ENCODE measurements around the gene MAT2B.
A peak's percentile ranks its signal among the peaks of the same experiment; 100 is the strongest.

MAT2B gene

GRCh38 chr5:163505368-163506094, at the start of gene MAT2B:
MAT2B (plus strand) TSS chr5:163505619; CDS start chr5:163505687, 68 bp downstream.
- H3K9me3 ChIP-seq (ENCODE audit: control insufficient read depth in 2 of 2, low read length in 2 of 2): no peaks in the 10 kb centered on the region
- peak within 1 kb of the TSS; percentile 77 to 83 for H3K4me3 ChIP-seq (ENCODE audit: low read length in 2 of 2)
- H3K36me3 ChIP-seq (ENCODE audit: control insufficient read depth in 2 of 2, insufficient read depth in 2 of 2, low read length in 2 of 2): no peaks in the 10 kb centered on the region
- H3K9ac ChIP-seq (ENCODE audit: low read length in 2 of 2): peak within 1 kb of the TSS; percentile 69 to 93
- H3K27me3 ChIP-seq (ENCODE audit: control insufficient read depth in 1 of 2, insufficient read depth in 2 of 2, low read length in 2 of 2): no peaks in the 10 kb centered on the region
- H3K4me1 ChIP-seq (ENCODE audit: control insufficient read depth, insufficient read depth, low read length): peaks cover 21% of the 10 kb centered on the region
- H3K27ac ChIP-seq (ENCODE audit: low read length): peak within 1 kb of the TSS; percentile 87

GRCh38 chr5:163456029-163456589, 49.3 kb upstream of the MAT2B start:
- Histone ChIP-seq H3K4me1 (ENCODE audit: control insufficient read depth, insufficient read depth, low read length) (peaks cover 7% of the 10 kb centered on the region), H3K9ac (ENCODE audit: low read length in 2 of 2) (no peak overlapping the region), H3K9me3 (ENCODE audit: control insufficient read depth in 2 of 2, low read length in 2 of 2) (no peaks in the 10 kb centered on the region), H3K27ac (ENCODE audit: low read length) (no peak overlapping the region), H3K36me3 (ENCODE audit: control insufficient read depth in 2 of 2, insufficient read depth in 2 of 2, low read length in 2 of 2) (peaks cover 0 to 3% of the 10 kb centered on the region in 2 donors), H3K4me3 (ENCODE audit: low read length in 2 of 2) (no peak overlapping the region), H3K27me3 (ENCODE audit: control insufficient read depth in 1 of 2, insufficient read depth in 2 of 2, low read length in 2 of 2) (no peaks in the 10 kb centered on the region)

- Histone ChIP-seq H3K4me3 (ENCODE audit: low read length in 2 of 2) (no peak overlapping the region), H3K27me3 (ENCODE audit: control insufficient read depth in 1 of 2, insufficient read depth in 2 of 2, low read length in 2 of 2) (no peaks in the 10 kb centered on the region), H3K36me3 (ENCODE audit: control insufficient read depth in 2 of 2, insufficient read depth in 2 of 2, low read length in 2 of 2) (peaks cover 0 to 3% of the 10 kb centered on the region in 2 donors), H3K9ac (ENCODE audit: low read length in 2 of 2) (no peak overlapping the region), H3K9me3 (ENCODE audit: control insufficient read depth in 2 of 2, low read length in 2 of 2) (no peaks in the 10 kb centered on the region), H3K4me1 (ENCODE audit: control insufficient read depth, insufficient read depth, low read length) (peaks cover 7% of the 10 kb centered on the region), H3K27ac (ENCODE audit: low read length) (no peak overlapping the region)
Observed at GRCh38 chr5:163456840-163457239, 48.6 kb upstream of the MAT2B start.

GRCh38 chr5:163458778-163459385, 46.5 kb upstream of the MAT2B start:
- Histone ChIP-seq H3K9ac (ENCODE audit: low read length in 2 of 2) (peak overlapping the region; percentile 86 to 95), H3K36me3 (ENCODE audit: control insufficient read depth in 2 of 2, insufficient read depth in 2 of 2, low read length in 2 of 2) (no peaks in the 10 kb centered on the region), H3K4me3 (ENCODE audit: low read length in 2 of 2) (peak overlapping the region; percentile 89 to 97), H3K27me3 (ENCODE audit: control insufficient read depth in 1 of 2, insufficient read depth in 2 of 2, low read length in 2 of 2) (no peaks in the 10 kb centered on the region), H3K27ac (ENCODE audit: low read length) (peak overlapping the region; percentile 86), H3K4me1 (ENCODE audit: control insufficient read depth, insufficient read depth, low read length) (peaks cover 7% of the 10 kb centered on the region), H3K9me3 (ENCODE audit: control insufficient read depth in 2 of 2, low read length in 2 of 2) (no peaks in the 10 kb centered on the region)

DNA sequence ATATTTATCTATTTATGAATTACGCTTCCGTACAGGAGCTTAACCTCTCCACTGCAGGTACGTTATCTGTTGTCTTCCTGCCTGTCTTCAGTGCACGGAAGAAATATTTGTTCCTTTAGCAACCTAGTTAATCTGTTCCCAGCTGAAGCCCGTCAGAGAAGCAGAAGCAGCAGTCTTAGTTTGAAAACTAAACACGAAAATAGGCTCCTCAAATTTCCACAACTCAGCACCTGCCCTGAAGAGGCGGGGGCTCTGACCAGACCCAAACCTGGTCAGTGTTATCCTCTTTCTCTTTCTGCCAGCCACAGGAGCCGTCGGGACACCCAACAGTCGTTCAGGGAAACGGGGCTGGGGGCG, 46.0 kb upstream of the MAT2B start:
- no peaks in the 10 kb centered on the region for H3K9me3 ChIP-seq (ENCODE audit: control insufficient read depth in 2 of 2, low read length in 2 of 2)
- H3K27me3 ChIP-seq (ENCODE audit: control insufficient read depth in 1 of 2, insufficient read depth in 2 of 2, low read length in 2 of 2): no peaks in the 10 kb centered on the region
- H3K9ac ChIP-seq (ENCODE audit: low read length in 2 of 2): peak overlapping the region; percentile 86 to 95

DNA sequence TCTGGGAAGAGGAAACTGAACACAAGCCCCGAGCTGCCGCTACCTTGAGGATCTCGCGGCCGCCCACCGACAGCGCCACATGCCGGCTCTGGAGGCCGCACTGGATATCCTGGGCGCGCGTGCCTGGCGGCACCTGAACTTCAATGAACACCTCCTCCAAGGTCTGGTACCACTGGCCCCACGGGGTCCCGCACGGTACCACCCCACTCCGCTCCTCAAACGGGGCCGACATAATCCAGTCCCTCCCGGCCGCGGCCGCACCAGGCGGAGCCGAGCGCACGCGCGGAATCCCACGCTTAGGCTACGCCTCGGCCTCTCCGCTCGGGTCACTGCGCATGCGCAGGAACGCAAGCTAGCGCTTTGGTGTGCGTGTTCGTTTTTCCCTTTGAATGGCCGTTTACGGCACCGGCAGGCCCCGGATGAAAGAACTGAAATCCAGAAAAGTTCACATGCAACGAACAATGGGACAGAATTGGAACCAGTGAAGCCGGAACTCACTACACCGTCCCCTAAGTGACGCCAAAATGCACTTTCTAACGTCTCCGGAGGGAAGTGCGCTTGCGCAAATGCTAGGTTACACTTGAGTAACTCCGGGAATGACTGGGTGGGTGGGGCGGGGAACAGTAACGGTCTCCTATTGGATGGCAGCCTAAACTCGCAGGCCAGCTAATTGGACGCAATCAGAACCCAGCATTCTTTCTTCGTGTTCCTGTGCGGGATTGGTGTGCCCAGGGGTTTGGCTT, 45.4 kb upstream of the MAT2B start, which contains the start of gene NUDCD2:
Gene NUDCD2 (minus strand): TSS at position 284 of the 743 bp plus-strand sequence. CDS start 52 bp downstream, at position 232.
- peak within 1 kb of the TSS; percentile 89 to 97 for H3K4me3 ChIP-seq (ENCODE audit: low read length in 2 of 2)
- H3K27ac ChIP-seq (ENCODE audit: low read length): peak within 1 kb of the TSS; percentile 86
- H3K9ac ChIP-seq (ENCODE audit: low read length in 2 of 2): peak within 1 kb of the TSS; percentile 86 to 95
- H3K36me3 ChIP-seq (ENCODE audit: control insufficient read depth in 2 of 2, insufficient read depth in 2 of 2, low read length in 2 of 2): no peaks in the 10 kb centered on the region
- H3K27me3 ChIP-seq (ENCODE audit: control insufficient read depth in 1 of 2, insufficient read depth in 2 of 2, low read length in 2 of 2): no peaks in the 10 kb centered on the region
- peaks cover 7% of the 10 kb centered on the region for H3K4me1 ChIP-seq (ENCODE audit: control insufficient read depth, insufficient read depth, low read length)
- no peaks in the 10 kb centered on the region for H3K9me3 ChIP-seq (ENCODE audit: control insufficient read depth in 2 of 2, low read length in 2 of 2)

More for the DNA sequence above, 46.0 kb upstream of the MAT2B start:
- peak overlapping the region; percentile 86 for H3K27ac ChIP-seq (ENCODE audit: low read length)
- no peaks in the 10 kb centered on the region for H3K36me3 ChIP-seq (ENCODE audit: control insufficient read depth in 2 of 2, insufficient read depth in 2 of 2, low read length in 2 of 2)
- H3K4me3 ChIP-seq (ENCODE audit: low read length in 2 of 2): peak overlapping the region; percentile 89 to 97
- peaks cover 7% of the 10 kb centered on the region for H3K4me1 ChIP-seq (ENCODE audit: control insufficient read depth, insufficient read depth, low read length)

- peak within 1 kb of the TSS; percentile 86 for H3K27ac ChIP-seq (ENCODE audit: low read length)
- peaks cover 7% of the 10 kb centered on the region for H3K4me1 ChIP-seq (ENCODE audit: control insufficient read depth, insufficient read depth, low read length)
- H3K4me3 ChIP-seq (ENCODE audit: low read length in 2 of 2): peak within 1 kb of the TSS; percentile 89 to 97
- no peaks in the 10 kb centered on the region for H3K27me3 ChIP-seq (ENCODE audit: control insufficient read depth in 1 of 2, insufficient read depth in 2 of 2, low read length in 2 of 2)
- no peaks in the 10 kb centered on the region for H3K36me3 ChIP-seq (ENCODE audit: control insufficient read depth in 2 of 2, insufficient read depth in 2 of 2, low read length in 2 of 2)
- no peaks in the 10 kb centered on the region for H3K9me3 ChIP-seq (ENCODE audit: control insufficient read depth in 2 of 2, low read length in 2 of 2)
- peak within 1 kb of the TSS; percentile 86 to 95 for H3K9ac ChIP-seq (ENCODE audit: low read length in 2 of 2)
Observed at GRCh38 chr5:163460562-163461171, 44.8 kb upstream of the MAT2B start, which contains the start of gene HMMR. HMMR (plus strand) TSS chr5:163460632; CDS start chr5:163460693, 61 bp downstream.

DNA sequence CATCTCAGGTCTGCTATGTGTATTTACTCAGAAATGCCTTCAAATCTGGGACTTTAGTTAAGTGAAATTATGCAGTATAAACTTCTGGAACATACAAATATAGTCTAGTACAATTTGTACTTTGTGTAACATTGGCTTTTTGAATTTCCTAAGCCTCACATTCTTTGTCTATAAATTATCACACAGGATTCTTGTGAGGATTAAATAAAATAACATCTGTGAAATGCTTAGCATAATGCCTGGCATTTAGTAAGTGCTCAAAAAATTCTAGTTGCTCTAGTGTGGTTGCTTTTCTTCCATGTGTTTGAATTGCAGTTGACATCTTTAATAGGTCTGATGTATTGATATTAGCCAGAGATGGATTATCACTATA, 42.4 kb upstream of the MAT2B start:
- H3K9me3 ChIP-seq (ENCODE audit: control insufficient read depth in 2 of 2, low read length in 2 of 2): no peaks in the 10 kb centered on the region
- H3K27me3 ChIP-seq (ENCODE audit: control insufficient read depth in 1 of 2, insufficient read depth in 2 of 2, low read length in 2 of 2): no peaks in the 10 kb centered on the region
- peaks cover 7% of the 10 kb centered on the region for H3K4me1 ChIP-seq (ENCODE audit: control insufficient read depth, insufficient read depth, low read length)
- no peak overlapping the region for H3K27ac ChIP-seq (ENCODE audit: low read length)
- no peak overlapping the region for H3K9ac ChIP-seq (ENCODE audit: low read length in 2 of 2)
- H3K36me3 ChIP-seq (ENCODE audit: control insufficient read depth in 2 of 2, insufficient read depth in 2 of 2, low read length in 2 of 2): no peaks in the 10 kb centered on the region
- no peak overlapping the region for H3K4me3 ChIP-seq (ENCODE audit: low read length in 2 of 2)

DNA sequence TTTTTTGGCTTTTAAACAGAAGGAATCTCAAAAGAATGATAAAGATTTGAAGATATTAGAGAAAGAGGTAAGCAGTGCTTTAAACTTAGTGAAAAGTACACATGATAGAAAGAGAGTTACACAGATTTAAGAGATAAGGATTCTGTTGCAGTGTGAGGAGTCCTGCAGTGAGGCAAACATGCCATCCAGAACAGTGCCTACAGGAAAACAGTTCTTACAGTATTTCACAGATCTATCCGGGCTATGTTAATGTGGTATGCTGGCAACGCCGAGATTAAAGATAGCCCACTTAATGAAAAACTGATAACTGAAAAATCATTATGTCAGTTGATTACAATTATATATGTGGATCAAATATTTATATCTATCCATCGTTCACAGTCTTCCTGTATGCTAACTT, 37.7 kb upstream of the MAT2B start:
- Histone ChIP-seq H3K4me1 (ENCODE audit: control insufficient read depth, insufficient read depth, low read length) (no peaks in the 10 kb centered on the region), H3K9me3 (ENCODE audit: control insufficient read depth in 2 of 2, low read length in 2 of 2) (no peaks in the 10 kb centered on the region), H3K27ac (ENCODE audit: low read length) (no peak overlapping the region), H3K27me3 (ENCODE audit: control insufficient read depth in 1 of 2, insufficient read depth in 2 of 2, low read length in 2 of 2) (no peaks in the 10 kb centered on the region), H3K36me3 (ENCODE audit: control insufficient read depth in 2 of 2, insufficient read depth in 2 of 2, low read length in 2 of 2) (no peaks in the 10 kb centered on the region), H3K9ac (ENCODE audit: low read length in 2 of 2) (no peak overlapping the region), H3K4me3 (ENCODE audit: low read length in 2 of 2) (no peak overlapping the region)

GRCh38 chr5:163473635-163474243, 31.7 kb upstream of the MAT2B start:
- H3K27me3 ChIP-seq (ENCODE audit: control insufficient read depth in 1 of 2, insufficient read depth in 2 of 2, low read length in 2 of 2): no peaks in the 10 kb centered on the region
- no peaks in the 10 kb centered on the region for H3K36me3 ChIP-seq (ENCODE audit: control insufficient read depth in 2 of 2, insufficient read depth in 2 of 2, low read length in 2 of 2)
- no peak overlapping the region for H3K9ac ChIP-seq (ENCODE audit: low read length in 2 of 2)
- no peaks in the 10 kb centered on the region for H3K9me3 ChIP-seq (ENCODE audit: control insufficient read depth in 2 of 2, low read length in 2 of 2)
- no peak overlapping the region for H3K27ac ChIP-seq (ENCODE audit: low read length)
- no peaks in the 10 kb centered on the region for H3K4me1 ChIP-seq (ENCODE audit: control insufficient read depth, insufficient read depth, low read length)
- no peak overlapping the region for H3K4me3 ChIP-seq (ENCODE audit: low read length in 2 of 2)

Measured in stomach smooth muscle (tissue), 2 donors.